SK-N-SH treated with all-trans-retinoic acid at 6 μM for 48 hours (cell line): Measurements from ENCODE around the gene TINAGL1.

ENCODE experiments used
- ATAC-seq: fragments of 200-7000 bp; cut with Tn5 transposase; 3 replicates; pipeline ENCODE4 v1.9.1; 2020; ENCODE audit warnings: mild to moderate bottlenecking, moderate library complexity
- BACH2 ChIP-seq: fragments of 250-450 bp; sonication (Bioruptor Pico); IDR thresholded peaks from 2 replicates; pipeline ENCODE4 v1.9.0; 2021; ENCODE audit warnings: mild to moderate bottlenecking, borderline replicate concordance
- CREB5 ChIP-seq: fragments of 250-450 bp; sonication (Bioruptor Pico); IDR thresholded peaks from 2 replicates; pipeline ENCODE4 v1.5.1; 2020; ENCODE audit warnings: low read depth, mild to moderate bottlenecking, moderate library complexity
- CSDC2 ChIP-seq: fragments of 250-450 bp; sonication (Bioruptor Pico); IDR thresholded peaks from 2 replicates; pipeline ENCODE4 v1.5.0; 2020; ENCODE audit warnings: mild to moderate bottlenecking, moderate library complexity
- GLIS3 ChIP-seq: fragments of 250-450 bp; sonication (Bioruptor Pico); IDR thresholded peaks from 2 replicates; pipeline ENCODE4 v1.5.0; 2020; ENCODE audit warnings: mild to moderate bottlenecking, moderate library complexity
- ISL1 ChIP-seq: fragments of 250-450 bp; sonication (Bioruptor Pico); IDR thresholded peaks from 2 replicates; pipeline ENCODE4 v2.1.2; 2022; ENCODE audit warnings: mild to moderate bottlenecking, moderate library complexity
- OSR1 ChIP-seq: fragments of 250-450 bp; sonication (Bioruptor Pico); IDR thresholded peaks from 2 replicates; pipeline ENCODE4 v1.8.0; 2022; ENCODE audit warnings: moderate library complexity, mild to moderate bottlenecking, inconsistent platforms
- PATZ1 ChIP-seq: fragments of 250-450 bp; sonication (Bioruptor Pico); IDR thresholded peaks from 2 replicates; pipeline ENCODE4 v1.8.0; 2020; ENCODE audit warnings: mild to moderate bottlenecking, moderate library complexity, borderline replicate concordance
- POU6F1 ChIP-seq: fragments of 250-450 bp; sonication (Bioruptor Pico); IDR thresholded peaks from 2 replicates; pipeline ENCODE4 v1.8.0; 2021; ENCODE audit warnings: low read depth, mild to moderate bottlenecking, moderate library complexity, borderline replicate concordance
- RARB ChIP-seq: fragments of 250-450 bp; sonication (Bioruptor Pico); IDR thresholded peaks from 2 replicates; pipeline ENCODE4 v1.8.0; 2021; ENCODE audit warnings: mild to moderate bottlenecking, moderate library complexity
- SNAI2 ChIP-seq: fragments of 250-450 bp; sonication (Bioruptor Pico); IDR thresholded peaks from 2 replicates; pipeline ENCODE4 v1.5.0; 2020; ENCODE audit warnings: mild to moderate bottlenecking, moderate library complexity
- TCF4 ChIP-seq: fragments of 250-450 bp; sonication (Bioruptor Pico); IDR thresholded peaks from 2 replicates; pipeline ENCODE4 v1.8.0; 2021; ENCODE audit warnings: mild to moderate bottlenecking, moderate library complexity, borderline replicate concordance
- TOX ChIP-seq: fragments of 250-450 bp; sonication (Bioruptor Pico); IDR thresholded peaks from 2 replicates; pipeline ENCODE4 v1.8.0; 2021; ENCODE audit warnings: mild to moderate bottlenecking, moderate library complexity, borderline replicate concordance
- TSHZ2 ChIP-seq: fragments of 250-450 bp; sonication (Bioruptor Pico); IDR thresholded peaks from 2 replicates; pipeline ENCODE4 v1.5.0; 2020; ENCODE audit warnings: mild to moderate bottlenecking, moderate library complexity
- ZC3H10 ChIP-seq: fragments of 250-450 bp; sonication (Bioruptor Pico); IDR thresholded peaks from 2 replicates; pipeline ENCODE4 v1.5.1; 2021; ENCODE audit warnings: mild to moderate bottlenecking, moderate library complexity
- ZFP30 ChIP-seq: fragments of 450-650 bp; formaldehyde crosslinking; IDR thresholded peaks from 2 replicates; pipeline ENCODE4 v1.5.0; 2022; ENCODE audit warnings: mild to moderate bottlenecking, moderate library complexity
- ZNF70 ChIP-seq: fragments of 450-650 bp; formaldehyde crosslinking; IDR thresholded peaks from 2 replicates; pipeline ENCODE4 v1.5.0; 2020; ENCODE audit warnings: mild to moderate bottlenecking, moderate library complexity
- ZNF8 ChIP-seq: fragments of 450-650 bp; formaldehyde crosslinking; IDR thresholded peaks from 2 replicates; pipeline ENCODE4 v1.5.0; 2020; ENCODE audit warnings: mild to moderate bottlenecking, moderate library complexity

The TINAGL1 gene

GRCh38 chr1:31548907-31549808, 27.2 kb upstream of the TINAGL1 start:
- ATAC-seq, result peak; percentile 99
- TF ChIP-seq OSR1 (CRISPR knock-in tag) (no peak), POU6F1 (CRISPR knock-in tag) (no peak), GLIS3 (no peak), ZFP30 (CRISPR knock-in tag) (no peak), TOX (CRISPR knock-in tag) (no peak), TCF4 (CRISPR knock-in tag) (no peak)

GRCh38 chr1:31549809-31550620, 26.3 kb upstream of the TINAGL1 start:
- no peak for ATAC-seq
- TF ChIP-seq RARB (no peak), OSR1 (CRISPR knock-in tag) (no peak), ISL1 (CRISPR knock-in tag) (no peak), ZFP30 (CRISPR knock-in tag) (no peak), BACH2 (no peak), TSHZ2 (CRISPR knock-in tag) (no peak), PATZ1 (no peak), SNAI2 (CRISPR knock-in tag) (no peak), CREB5 (CRISPR knock-in tag) (no peak), TCF4 (CRISPR knock-in tag) (no peak), ZNF8 (CRISPR knock-in tag) (no peak), ZNF70 (CRISPR knock-in tag) (no peak)

- TF ChIP-seq BACH2 (no peak), ISL1 (CRISPR knock-in tag) (peak; percentile 41)
- 0 out of 3 replicates have a peak, but pooled peaks have one; percentile 19 for ATAC-seq
Measured at GRCh38 chr1:31551208-31551607, 25.1 kb upstream of the TINAGL1 start.

GRCh38 chr1:31552489-31552888, 23.8 kb upstream of the TINAGL1 start:
- no peak for ATAC-seq

More at GRCh38 chr1:31552489-31552888, 23.8 kb upstream of the TINAGL1 start:
- TF ChIP-seq RARB, result no peak
- no peak for TF ChIP-seq BACH2
- no peak for TF ChIP-seq SNAI2 (CRISPR knock-in tag)
- TF ChIP-seq ISL1 (CRISPR knock-in tag), result no peak
- TF ChIP-seq GLIS3, result no peak
- TF ChIP-seq ZFP30 (CRISPR knock-in tag), result no peak
- no peak for TF ChIP-seq CSDC2
- TF ChIP-seq ZC3H10 (CRISPR knock-in tag), result no peak
- TF ChIP-seq TSHZ2 (CRISPR knock-in tag), result no peak
- TF ChIP-seq ZNF70 (CRISPR knock-in tag), result no peak
